ENCODE measurements around the gene TTC28.

DNA sequence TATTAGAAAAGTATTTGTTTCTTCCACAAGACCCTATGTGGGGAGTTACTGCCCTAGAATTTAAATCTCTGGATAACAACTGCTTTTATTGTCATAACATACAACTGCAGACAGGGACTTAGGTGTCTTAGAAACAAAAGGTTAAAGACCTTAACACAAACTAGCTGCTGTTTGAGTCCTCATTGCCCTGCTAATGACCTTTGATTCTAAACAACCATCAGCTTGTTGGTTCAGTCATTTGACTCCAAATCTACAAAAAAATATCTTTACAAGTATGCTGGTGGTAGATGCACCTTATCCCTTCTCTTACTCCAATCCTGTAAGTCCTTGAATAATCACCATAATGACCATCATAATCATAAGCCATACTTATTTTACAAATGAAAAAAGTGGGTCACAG is 383.2 kb downstream of the TTC28 start:
- TF ChIP-seq, protein P1, sequence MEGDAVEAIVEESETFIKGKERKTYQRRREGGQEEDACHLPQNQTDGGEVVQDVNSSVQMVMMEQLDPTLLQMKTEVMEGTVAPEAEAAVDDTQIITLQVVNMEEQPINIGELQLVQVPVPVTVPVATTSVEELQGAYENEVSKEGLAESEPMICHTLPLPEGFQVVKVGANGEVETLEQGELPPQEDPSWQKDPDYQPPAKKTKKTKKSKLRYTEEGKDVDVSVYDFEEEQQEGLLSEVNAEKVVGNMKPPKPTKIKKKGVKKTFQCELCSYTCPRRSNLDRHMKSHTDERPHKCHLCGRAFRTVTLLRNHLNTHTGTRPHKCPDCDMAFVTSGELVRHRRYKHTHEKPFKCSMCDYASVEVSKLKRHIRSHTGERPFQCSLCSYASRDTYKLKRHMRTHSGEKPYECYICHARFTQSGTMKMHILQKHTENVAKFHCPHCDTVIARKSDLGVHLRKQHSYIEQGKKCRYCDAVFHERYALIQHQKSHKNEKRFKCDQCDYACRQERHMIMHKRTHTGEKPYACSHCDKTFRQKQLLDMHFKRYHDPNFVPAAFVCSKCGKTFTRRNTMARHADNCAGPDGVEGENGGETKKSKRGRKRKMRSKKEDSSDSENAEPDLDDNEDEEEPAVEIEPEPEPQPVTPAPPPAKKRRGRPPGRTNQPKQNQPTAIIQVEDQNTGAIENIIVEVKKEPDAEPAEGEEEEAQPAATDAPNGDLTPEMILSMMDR (conservative IDR thresholded peaks at IDR 0.05; ENCODE audit: low read length), result no peak
- no peak for TF ChIP-seq EZH2phosphoT487 (IDR thresholded peaks at IDR 0.05; ENCODE audit: borderline replicate concordance)

Data from Loucy (cell line).